ENCODE results near the gene ADORA2A.
A peak's percentile ranks its signal among the peaks of the same experiment; 100 is the strongest.
"Not testable (repeated sequence)": the region's sequence is repeated elsewhere in the genome, so short reads cannot be mapped to it uniquely, and the experiment has no call there.

Gene ADORA2A

DNA sequence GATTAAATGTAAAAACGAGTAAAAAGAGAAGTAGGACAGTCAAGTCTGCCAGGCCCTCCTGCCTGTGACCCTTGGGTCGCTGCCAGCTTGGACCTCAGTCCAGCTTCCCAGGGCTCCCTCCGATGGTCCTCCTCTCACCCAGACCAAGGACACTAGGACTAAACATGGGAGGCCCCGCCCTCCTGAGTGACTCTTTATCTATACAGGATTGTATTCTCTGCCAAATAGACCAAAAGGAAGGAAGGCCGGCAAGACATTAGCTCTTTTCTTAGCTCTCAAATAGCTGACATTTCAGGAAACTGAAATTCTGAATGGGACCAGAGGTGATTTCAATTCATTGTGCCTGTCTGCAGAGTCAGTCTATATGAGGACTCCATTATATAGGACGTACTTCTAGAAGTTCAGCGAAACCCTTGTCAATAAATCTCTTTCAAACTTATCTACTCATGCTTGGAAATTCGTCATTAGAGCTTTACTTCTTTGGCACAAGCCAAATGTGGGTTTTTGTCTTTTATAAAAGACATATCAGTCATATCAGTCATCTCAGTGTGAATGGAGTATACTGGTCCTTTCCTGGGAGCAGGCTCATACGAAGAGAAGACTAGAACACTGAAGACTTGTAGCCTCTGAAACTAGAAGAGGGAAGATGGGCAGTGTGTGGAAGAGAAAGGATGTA, 28.5 kb downstream of the ADORA2A start:
- DNase-seq: no peak

DNA sequence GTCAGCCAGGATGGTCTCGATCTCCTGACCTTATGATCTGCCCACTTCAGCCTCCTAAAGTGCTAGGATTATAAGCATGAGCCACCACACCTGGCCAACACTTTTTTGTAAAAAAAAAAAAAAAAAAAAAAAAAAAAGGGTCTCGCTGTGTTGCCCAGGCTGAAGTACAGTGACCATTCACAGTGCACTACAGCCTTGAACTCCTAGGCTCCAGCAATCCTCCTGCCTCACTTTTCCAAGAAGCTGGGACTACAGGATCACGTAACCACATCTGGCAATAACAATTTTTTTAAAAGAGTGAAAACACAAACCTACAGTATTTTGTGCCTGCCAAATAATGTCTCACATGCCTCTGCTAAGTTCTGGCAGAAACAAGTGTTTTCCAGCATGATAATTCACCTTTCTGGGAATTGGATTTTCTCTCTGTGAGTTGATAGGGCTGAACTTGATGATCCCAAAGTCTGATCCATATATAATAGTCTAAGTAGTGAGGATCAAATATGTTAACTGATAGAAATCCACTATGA, 30.6 kb downstream of the ADORA2A start:
- no peak for DNase-seq

DNA sequence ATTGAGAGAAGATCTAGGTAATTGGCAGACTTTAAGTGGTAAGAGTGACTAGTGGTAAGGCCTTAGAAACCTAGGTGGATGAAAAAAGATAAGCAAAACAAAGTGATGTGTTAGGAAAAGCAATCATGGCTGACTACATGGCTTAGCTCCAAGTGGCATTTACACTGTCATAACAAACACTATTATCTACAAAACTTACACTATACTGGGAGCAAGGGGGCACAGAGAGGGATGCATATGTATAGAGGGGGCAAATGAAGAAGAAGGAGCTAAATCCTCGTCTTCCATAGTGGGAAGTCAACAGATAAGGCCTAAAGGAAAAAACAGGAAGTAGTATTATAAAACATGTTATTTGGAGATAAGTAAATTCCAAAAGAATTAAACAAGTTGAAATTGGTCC, 32.5 kb downstream of the ADORA2A start:
- DNase-seq: no peak

DNA sequence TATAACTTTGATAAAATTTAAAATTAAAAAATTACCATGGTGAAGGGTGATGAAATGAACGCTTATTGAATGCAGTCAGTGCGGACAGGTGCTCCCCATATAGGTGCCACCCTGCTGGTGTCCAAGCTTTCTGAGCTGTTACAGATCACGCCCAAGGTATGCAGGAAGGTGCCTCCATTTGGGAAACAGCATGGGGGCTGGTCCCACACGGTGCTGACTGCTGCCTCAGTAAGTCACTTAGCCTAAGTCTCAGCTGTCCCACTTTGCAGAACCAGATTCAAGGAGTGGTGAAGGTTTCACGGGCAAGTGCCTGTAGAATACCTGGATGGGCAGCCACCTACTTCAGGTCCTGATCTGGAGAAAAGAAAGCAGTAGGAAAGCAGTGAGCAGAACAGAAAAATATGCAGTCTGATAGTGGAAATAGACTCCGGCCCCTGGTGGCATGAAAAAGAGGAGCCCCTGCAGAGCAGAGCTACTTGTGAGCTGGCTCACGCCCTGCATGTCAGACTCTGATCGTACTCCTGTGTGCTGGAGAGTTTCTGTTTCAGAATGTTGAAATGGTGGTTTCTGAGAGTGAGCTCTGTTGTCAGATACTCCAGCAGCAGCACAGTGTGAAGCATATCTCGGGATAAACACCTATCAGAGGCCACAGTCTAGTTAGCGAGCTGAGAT, 33.2 kb downstream of the ADORA2A start:
- DNase-seq: no peak

DNA sequence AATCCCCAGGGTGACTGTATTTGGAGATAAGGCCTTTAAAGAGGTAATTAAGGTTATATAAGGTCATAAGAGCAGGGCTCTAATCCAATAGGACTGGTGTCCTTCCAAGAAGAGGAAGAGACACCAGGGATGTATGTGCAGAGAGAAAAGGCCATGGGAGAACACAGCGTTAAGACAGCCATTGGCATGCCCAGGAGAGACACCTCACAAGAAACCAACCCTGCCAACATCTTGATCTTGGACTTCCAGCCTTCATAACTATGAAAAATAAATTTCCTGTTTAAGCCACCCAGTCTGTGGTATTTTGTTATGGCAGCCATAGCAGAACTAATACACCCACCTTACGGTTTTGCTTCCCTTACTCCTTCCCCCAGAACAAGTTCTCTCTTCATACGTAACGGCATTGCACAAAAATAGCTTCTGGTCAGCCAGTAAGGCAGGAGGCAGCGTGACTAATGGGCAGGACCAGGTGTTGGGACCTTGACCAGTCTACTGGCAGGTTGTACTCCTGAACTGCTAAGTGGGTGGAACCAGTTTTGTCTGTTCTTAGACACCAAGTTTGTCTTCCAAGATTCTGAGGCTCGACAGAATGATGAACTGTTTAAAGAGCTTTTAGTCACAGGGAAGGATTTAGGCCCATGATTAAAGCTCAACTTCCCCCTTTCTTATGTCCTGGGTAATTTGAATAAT, 35.8 kb downstream of the ADORA2A start:
- no peak for DNase-seq

DNA sequence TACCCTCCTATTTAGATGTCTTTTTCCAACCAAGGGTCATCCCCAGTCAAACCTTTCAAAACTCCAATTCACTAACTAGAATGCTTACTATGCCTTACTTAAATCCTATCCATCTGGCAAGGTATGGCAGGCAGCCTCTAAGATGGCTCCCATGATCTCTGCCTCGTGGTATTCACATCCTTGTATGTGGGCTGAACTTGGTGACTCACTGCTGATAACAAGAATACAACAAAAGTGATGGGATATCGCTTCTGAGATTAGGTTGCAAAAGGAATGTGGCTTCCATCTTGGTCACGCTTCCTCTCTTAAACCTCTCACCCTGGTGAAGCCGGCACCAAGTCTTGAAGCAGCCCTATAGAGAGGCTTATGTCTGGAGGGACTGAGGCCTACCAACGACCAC, 38.2 kb downstream of the ADORA2A start:
- DNase-seq: no peak

DNA sequence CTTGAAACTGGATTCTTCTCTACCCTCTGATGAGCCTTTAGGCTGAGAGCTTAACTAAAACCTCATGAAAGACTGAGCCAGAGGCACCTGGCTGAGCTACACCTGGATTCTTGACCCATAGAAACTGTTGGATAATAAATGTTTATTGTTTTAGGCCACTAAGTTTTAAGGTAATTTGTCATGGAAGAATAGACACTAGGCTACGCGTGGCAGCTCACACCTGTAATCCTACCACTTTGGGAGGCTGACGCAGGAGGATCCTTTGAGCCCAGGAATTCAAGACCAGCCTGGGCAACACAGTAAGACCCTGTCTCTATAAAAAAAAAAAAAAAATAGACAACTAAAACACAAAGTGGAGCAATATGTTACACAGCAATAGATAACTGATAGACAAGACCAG, 38.6 kb downstream of the ADORA2A start:
- no peak for DNase-seq

DNA sequence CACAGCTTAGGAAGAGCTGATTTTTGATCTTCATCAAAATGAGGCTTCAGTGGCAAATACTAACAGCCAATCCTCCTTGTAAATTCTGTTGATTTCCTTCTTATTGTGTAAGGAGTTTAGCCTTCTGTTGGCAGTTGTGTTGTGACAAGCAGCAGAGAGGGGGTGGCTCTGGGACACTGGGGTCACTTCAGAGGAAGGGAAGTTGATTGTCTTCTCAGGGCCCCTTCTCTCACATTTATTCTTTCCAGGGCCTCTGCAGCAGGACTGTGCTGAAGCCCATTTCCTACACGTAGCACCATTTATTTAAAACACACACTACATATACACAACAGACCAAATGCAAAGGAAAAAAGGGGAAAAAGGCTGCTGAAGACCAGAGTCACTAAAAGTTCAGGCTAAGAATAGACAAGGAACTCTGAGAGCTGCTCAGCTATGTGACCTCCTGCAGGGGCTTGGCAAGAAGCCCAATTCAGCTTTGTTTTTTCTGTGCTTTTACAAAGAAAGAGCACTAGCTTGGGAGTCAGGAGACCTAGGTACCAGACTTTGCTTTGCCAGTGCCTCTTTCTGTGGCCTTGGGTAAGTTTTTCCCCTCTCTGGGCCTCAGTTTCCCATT, 39.4 kb downstream of the ADORA2A start:
- DNase-seq: no peak

DNA sequence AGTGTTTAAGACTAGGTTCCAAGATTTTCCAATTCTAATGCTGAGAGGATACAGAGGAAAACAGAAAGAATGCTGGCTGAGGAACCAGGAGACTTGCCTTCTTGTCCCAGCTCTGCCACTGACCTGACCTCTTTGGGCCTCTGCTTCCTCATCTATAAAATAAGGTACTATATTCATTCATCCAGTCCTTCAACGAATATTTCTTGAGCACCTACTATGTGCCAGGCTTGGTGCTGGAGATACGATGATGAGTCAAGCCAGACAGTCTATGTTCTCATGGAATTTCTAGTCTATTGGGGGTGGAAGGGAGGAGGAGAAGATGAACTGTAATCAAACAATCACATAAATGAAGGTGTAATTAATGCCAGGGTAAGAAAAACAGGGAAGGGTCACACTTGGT, 39.9 kb downstream of the ADORA2A start:
- no peak for DNase-seq

DNA sequence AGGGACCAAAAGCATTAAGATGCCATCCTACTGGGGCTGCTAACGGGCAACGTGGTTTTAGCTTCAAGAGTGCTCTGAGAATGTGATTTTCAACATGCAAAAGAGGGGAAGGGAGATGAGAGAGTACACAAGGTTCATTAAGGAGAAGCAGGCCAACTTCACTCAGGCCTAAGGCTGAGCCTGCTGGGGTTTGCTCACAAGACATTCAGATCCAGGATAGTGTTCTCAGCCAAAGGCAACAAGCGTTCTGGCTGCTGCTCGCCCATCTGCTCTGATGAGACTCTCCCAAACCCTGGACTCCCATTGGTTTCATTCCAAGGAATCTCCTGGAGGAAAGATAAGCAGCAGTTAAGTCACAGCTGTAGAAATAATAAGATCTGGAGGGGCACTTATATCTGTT, 44.2 kb downstream of the ADORA2A start:
- DNase-seq: no peak

DNA sequence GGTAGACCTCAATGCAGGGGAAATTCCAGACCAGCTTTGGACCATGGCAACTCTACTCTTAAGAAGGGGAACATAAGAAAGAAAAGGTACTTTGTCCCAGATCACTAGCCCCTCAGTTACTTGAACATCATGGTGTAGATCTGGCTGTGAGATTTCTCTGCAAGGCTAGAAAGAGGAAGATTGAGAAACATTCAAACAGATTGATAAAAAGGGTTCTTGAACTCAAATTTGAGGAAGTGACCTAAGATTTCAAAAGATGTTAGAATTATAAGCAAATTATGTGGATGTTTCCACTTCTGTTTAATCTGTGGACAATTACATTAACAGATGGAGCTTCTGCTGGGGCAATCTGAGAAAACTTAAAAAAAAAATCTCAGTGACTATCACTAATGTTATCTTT, 45.9 kb downstream of the ADORA2A start:
- DNase-seq: no peak

DNA sequence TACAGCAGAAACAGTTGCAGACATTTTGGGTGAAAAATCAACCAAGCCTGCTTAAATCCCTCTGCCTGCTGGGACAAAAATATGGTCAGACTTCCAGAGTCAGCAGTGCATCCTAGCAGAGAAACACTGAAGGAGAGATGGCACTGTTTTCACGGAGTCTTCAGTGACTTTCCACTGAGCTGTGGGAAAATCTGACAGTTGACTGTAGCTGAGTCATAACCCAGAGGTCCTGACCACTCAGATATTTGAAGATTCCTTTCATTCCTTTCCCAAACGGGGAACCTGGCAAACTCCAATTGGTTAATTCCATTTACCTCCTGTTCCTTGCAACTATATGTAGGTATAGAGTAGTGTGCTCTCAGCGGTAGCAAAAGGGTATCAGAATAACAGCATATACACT, 46.8 kb downstream of the ADORA2A start:
- no peak for DNase-seq

DNA sequence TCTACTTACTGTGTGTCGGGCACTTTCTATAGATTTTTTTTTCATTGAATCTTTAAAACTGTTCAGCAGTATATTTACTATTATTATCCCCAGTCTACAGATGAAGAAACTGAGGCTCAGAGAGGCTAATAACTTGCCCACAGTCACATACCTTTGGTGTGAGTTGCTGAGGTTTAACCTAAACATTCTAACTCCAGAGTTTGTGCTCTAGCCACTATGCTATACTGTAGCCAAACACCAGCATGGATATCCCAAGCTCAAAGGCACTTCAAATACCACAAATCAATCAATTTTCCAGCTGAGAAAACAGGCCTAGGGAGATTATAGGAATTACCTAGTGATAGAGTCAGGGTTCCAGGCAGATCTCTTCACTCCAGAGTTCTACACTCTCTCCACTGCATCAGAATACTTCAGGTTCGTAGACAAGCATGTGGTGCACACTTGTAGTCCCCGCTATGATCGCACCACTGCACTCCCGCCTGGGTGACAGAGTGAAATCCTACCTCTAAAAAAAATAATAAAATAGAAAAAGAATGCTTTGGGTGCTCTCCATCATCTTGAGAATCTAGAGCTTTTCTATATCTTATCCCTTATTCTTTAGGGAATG, 47.4 kb downstream of the ADORA2A start:
- DNase-seq: no peak

DNA sequence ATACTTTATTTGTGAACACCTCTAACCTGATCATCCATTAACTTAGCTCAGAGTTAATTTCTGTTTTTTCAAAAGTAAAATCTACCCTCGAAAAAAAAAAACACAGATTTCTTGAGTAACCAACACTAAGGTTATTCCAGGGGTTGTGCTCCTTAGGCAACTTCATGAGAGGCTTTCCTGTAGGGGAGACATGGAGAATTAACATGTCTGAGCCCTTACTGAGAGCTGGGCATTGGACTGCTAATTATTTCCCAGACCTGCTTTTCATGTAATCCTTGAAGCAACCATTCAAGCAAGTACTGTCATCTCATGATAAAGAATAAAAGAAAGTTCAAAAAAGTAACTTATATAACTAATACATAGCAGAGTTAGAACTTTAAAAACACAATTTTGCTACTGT, 54.2 kb downstream of the ADORA2A start:
- no peak for DNase-seq

DNA sequence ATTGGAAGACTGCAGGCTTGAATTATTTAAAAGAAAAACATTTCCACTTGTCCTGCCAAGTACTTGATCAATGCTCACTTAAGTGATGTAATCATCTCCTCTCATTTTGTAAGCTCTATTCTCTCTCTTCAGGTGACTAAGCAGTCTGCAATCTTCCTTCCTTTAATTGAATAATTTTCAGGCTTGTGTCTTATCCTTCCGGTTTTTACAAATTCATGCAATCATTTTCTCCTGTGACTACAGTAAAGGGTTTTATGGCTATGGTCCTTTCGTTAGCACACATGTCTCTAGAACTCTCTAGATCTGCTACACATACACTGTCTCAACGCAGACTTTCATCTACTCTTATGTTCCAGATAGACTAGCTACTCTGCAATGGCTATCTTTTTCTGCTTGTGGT, 55.2 kb downstream of the ADORA2A start:
- DNase-seq: no peak

DNA sequence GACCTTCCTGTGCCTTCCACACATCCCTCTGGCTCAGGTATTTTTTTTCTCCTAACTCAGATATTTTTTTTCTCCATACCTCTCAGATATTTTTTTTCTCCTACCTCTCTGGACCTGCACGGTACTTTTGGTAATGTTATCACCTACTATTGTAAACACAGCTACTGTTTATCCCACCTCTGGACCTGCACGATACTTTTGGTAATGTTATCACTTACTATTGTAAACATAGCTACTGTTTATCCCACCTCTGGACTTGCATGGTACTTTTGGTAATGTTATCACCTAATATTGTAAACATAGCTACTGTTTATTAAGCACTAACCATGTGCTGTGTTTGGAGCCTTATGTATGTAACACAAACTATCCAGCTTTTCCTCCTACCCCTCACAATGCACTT, 55.6 kb downstream of the ADORA2A start:
- no peak for DNase-seq

DNA sequence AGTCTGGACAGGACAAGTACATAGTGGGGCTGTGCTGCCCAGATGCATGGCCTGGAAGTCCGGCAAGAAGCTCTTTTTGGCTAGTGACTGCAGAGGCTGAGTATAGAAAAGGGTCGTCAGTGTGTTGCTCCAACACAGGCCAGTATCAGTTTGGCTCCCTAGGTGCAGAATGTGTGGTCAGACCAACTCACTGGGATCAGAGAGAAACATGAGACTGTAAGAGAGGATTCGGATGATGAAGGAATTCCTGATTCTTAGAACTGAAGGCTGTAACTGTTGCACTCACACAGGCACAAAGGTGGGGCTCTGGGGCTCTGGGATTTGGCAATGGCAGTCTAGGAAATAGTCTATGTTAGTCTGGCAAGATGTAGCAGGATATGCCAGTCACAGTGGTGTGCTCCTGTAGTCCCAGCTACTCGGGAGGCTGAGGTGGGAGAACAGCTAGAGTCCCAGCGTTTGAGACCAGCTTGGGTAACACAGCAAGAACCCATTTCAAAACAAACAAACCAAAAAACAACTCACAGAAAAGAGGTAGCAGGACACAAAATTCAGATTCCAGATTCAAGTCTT, 56.7 kb downstream of the ADORA2A start:
- DNase-seq: no peak

DNA sequence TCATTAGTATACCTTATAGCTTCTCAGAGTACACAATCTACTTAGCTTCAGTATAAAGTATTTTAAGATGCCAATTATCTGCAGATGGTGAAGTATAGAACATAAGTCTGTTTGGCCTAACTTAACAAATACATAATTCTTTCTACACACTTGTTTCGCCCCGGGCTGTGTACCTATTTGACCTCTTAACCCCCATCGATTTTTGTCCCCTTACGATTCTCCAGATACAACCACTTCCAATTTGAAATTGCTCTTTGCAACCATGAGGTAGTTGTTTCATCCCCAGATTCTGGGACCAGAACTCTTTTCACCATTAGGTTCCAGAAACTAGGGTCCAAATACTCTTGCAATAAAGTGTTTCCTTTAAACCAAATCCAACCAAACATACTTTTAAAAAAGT, 57.8 kb downstream of the ADORA2A start:
- DNase-seq: no peak

DNA sequence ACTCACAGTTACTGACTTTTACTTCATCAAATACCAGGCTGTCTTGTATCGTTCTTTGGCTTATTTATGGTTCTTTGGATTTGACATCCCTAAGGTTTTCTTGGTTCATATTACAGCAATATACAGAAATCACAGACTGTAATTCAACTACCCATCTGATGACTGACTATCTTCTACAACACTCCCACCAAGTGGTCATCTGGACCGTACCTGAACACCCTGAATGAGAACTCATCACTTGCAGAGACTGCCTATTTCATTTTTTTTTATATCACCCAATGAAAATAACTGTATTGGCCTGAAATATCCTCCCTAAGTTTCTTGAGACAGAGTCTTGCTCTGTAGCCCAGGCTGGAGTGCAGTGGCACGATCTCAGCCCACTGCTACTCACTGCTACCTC, 58.2 kb downstream of the ADORA2A start:
- DNase-seq: peak; percentile 30

DNA sequence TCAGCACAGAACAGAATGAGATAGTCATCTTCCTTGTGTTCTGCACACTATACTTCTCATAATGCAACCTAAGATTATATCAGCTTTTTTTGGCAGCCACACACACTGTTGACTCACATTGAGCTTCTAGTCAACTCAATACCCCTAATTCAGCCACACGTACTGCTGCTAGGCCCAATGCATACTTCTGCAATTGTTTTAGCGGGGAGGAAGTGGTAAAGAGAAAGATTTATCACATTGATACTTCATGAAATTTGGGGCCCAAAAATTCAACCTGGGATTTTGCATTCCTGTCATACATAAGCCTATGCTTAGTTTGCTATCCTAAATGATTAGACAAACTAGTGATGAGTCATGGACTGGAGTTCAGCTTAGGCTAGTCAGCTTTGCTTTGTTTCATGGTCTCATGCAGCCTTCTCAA, 59.1 kb downstream of the ADORA2A start:
- DNase-seq: no peak

DNA sequence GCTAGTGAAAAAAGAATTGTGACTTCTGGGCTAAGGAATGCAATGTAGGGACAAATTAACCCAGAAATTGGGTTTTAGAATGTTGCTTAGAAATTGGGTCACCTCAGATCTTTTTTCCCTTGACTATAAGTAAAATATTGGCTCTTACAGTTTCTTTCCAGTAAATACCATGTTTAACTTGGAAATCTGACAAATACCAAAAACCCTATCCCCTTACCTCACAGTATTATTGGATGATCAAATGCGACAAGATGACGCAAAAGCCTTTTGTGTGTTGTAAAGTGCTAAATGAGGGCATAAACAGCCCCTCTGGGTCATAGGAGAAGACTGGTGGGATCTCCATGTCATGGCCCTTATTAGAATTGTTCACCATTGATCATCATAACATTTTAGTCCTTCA, 61.6 kb downstream of the ADORA2A start:
- no peak for DNase-seq

DNA sequence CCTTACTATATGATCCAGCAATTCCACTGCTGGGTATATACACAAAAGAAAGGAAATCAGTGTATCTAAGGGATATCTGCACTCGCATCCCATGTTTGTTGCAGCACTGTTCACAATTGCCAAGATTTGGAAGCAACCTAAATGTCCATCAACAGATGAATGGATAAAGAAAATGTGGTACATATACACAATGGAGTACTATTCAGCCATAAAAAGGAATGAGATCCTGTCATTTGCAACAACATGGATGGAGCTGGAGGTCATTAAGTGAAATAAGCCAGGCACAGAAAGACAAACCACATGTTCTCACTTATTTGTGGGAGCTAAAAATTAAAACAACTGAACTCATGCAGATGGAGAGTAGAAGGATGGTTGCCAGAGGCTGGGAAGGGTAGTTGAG, 62.0 kb downstream of the ADORA2A start:
- not testable (repeated sequence) for DNase-seq

Data from CD4-positive, alpha-beta T cell treated with Interleukin-17A for 4 hours (primary cell).